Stomach smooth muscle (tissue), 2 donors: Measurements from ENCODE around the gene NES.

Source experiments
- H3K27ac ChIP-seq: one replicate; pipeline ENCODE4 v1.7.0; 2013; ENCODE audit warnings: mild to moderate bottlenecking, low read length, inconsistent platforms
- H3K27me3 ChIP-seq, 2 donors: one replicate each; pipeline ENCODE4 v1.7.0; 2013; ENCODE audit warnings: low read length in 2 of 2; ENCODE audit not compliant: insufficient read depth in 2 of 2, control insufficient read depth in 1 of 2
- H3K36me3 ChIP-seq, 2 donors: one replicate each; pipeline ENCODE4 v1.7.0; 2013; ENCODE audit warnings: low read length in 2 of 2; ENCODE audit not compliant: control insufficient read depth in 2 of 2, insufficient read depth in 2 of 2
- H3K4me1 ChIP-seq: one replicate; pipeline ENCODE4 v1.7.0; 2013; ENCODE audit warnings: low read length; ENCODE audit not compliant: control insufficient read depth, insufficient read depth
- H3K4me3 ChIP-seq, 2 donors: one replicate each; pipeline ENCODE4 v1.7.0; 2013; ENCODE audit warnings: low read length in 2 of 2
- H3K9ac ChIP-seq, 2 donors: one replicate each; pipeline ENCODE4 v1.7.0; 2013; ENCODE audit warnings: low read length in 2 of 2, mild to moderate bottlenecking in 1 of 2
- H3K9me3 ChIP-seq, 2 donors: one replicate each; pipeline ENCODE4 v1.7.0; 2013; ENCODE audit warnings: low read length in 2 of 2; ENCODE audit not compliant: control insufficient read depth in 2 of 2
- donor health status: healthy.
- donor health status: Pancreatic carcinoma.

NES gene

DNA sequence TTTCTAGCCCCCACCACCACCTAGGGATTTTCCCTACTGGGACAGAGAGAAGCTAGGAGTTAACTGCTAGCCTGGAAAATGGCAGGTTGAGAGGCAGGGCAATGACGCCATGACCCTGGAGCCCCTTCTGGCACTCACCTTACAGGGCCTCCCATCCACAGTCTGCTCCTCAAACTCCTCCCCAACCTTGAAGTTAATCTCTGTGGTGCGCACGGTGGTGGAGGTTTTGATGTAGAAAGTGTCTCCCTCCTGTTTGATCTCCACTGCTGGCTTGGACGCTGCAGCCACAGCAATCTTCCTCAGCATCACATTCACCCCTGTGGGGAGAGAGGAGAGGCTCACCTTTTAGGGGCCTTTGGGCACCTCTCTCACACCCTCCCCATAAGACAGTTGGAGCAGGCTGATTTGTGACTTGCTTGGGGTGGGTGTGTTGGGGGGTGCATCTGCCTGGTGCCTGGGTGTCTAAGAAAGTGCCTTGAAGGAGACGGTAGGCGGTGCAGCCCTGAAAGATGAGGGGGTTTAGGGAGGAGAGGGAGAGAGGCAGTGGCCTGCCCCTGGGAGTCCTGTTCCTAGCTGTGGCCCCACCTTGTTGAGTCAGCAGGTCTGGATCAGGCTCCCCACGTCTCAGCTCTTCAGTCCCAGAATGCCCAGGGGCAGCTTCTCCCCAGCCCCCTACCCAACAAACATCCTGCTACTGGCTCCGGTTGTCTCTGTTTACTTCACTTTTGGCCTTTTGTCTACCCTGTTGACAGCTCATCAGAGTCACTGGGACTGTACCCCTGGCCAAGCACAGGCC, 23.7 kb upstream of the NES start:
- no peaks in the 10 kb centered on the region for H3K9me3 ChIP-seq
- H3K36me3 ChIP-seq, result no peaks in the 10 kb centered on the region
- peaks cover 3 to 16% of the 10 kb centered on the region in 2 donors for H3K27me3 ChIP-seq
- H3K9ac ChIP-seq, result no peak overlapping the region
- H3K27ac ChIP-seq, result no peak overlapping the region
- peaks cover 18% of the 10 kb centered on the region for H3K4me1 ChIP-seq
- no peak overlapping the region for H3K4me3 ChIP-seq

DNA sequence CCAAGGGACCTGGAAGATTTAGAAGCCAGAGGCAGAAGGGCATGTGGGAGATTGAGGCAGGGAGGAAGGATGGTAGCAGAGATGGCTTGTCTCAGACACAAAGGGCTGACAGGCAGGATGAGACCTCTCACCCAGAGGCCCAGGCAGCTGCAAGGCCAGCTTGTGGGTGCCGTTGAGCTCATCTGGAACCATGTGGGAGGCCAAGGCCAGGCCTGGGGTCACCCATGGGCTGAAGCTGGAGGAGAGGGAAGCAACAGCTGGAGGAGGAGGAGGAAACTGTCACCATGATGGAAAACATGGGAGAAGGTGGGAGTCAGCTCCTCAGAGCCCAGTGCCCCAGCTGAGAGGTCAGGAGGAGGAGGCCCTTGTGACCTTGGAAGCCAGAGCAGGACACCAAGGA, 21.8 kb upstream of the NES start:
- H3K9me3 ChIP-seq, result no peaks in the 10 kb centered on the region
- H3K27me3 ChIP-seq, result peaks cover 3 to 16% of the 10 kb centered on the region in 2 donors
- H3K4me1 ChIP-seq, result peaks cover 2% of the 10 kb centered on the region
- H3K4me3 ChIP-seq, result no peak overlapping the region
- no peaks in the 10 kb centered on the region for H3K36me3 ChIP-seq
- H3K27ac ChIP-seq, result no peak overlapping the region
- H3K9ac ChIP-seq, result no peak overlapping the region

DNA sequence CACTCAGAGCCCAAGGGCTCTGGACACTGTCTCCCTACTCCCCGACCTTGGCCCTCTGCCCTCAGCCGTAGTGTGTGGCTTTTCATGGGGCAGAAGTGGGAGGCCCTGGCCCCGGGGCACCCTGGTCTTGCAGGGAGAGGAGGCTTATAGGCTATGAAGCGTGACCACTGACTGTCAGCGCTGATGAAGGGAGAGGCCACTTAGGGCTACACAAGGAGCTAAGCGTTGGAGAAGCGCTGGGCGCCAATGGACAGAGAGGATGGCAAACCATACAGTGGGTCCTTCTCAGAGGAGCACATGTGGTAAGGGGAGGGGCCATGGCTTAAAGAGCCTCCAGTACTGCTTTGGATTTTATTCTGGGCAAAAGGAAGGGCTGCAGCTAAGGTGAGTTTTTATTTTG, 20.3 kb upstream of the NES start:
- Histone ChIP-seq H3K27me3 (peaks cover 15 to 24% of the 10 kb centered on the region in 2 donors), H3K36me3 (no peaks in the 10 kb centered on the region), H3K4me3 (no peak overlapping the region), H3K9me3 (no peaks in the 10 kb centered on the region), H3K27ac (no peak overlapping the region), H3K9ac (no peak overlapping the region), H3K4me1 (no peaks in the 10 kb centered on the region)

DNA sequence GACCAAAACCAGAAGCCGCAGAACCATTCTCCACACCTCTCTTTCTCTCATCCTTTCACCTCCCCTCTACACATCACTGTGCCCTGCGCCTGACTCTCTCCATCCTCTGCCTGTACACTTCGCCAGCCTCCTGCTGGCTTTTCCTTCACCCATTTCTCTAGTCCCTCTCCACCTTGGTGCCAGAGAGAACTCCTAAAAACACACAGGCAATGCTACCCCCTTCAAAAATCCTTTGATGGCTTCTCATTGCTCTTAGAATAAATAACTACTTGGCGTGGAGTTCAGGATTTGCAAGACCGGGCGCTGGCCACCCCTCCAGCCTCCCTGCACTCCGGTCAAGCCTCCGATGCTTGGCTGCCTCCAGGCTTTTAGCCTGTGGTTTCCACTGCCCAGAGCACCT, 19.5 kb upstream of the NES start:
- H3K4me1 ChIP-seq, result no peaks in the 10 kb centered on the region
- H3K9me3 ChIP-seq, result no peaks in the 10 kb centered on the region
- no peak overlapping the region for H3K4me3 ChIP-seq
- no peak overlapping the region for H3K9ac ChIP-seq
- H3K36me3 ChIP-seq, result no peaks in the 10 kb centered on the region
- no peak overlapping the region for H3K27ac ChIP-seq
- peaks cover 23 to 29% of the 10 kb centered on the region in 2 donors for H3K27me3 ChIP-seq

DNA sequence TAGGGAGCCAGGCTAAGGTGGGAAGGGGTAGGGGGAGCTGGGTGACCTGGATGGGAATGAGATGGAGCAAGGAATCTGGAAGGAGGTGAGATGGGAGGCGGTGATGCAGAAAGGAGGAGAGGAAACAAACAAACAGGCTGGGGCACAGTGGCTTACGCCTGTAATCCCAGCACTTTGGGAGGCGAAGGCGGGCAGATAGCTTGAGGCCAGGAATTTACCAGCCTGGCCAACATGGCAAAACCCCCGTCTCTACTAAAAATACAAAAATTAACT, 17.4 kb upstream of the NES start:
- Histone ChIP-seq H3K27me3 (peaks cover 32 to 41% of the 10 kb centered on the region in 2 donors), H3K4me1 (peaks cover 2% of the 10 kb centered on the region), H3K36me3 (no peaks in the 10 kb centered on the region), H3K9me3 (no peaks in the 10 kb centered on the region), H3K9ac (no peak overlapping the region), H3K27ac (no peak overlapping the region), H3K4me3 (no peak overlapping the region)

DNA sequence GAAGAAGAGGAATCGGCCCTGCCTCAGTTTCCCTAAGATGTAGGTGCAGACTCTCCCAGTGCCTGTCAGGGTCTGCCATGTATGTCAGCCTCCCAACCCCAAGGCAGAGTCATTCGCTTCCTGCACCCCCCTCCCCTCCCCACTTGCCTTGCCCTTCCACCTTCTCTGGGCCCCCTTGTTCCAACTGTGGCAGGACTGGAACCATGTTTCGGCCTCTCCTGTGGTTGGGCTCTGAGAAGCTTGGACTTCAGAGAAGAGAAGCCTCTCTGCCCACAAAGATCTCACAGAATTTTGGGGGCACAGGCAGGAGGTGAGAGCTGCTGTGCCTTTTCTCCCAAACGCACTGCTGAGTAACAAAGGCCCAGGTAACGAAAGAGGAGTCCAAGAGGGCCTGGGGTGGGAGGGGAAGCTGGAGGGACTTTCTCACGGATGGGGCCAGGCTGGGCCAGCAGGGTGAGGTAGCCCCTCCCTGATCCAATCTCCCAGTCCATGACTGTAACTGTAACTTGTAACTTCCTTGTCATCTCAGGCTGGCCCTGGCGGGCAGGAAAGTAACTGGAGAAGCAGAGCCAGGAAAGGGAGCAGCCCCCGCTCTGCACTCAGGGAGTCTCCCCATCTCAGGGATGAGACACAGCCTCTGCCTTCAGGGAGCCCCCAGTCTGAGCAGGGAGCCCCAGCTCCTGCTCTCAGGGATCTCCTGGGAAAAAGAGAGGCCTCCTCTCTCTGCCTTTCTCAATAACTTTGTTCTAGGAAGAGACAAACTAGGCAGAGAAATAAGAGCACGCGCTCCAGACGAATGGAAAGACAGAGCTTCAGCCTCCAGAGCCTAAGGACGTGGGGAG, 16.9 kb upstream of the NES start:
- no peak overlapping the region for H3K9ac ChIP-seq
- no peaks in the 10 kb centered on the region for H3K9me3 ChIP-seq
- H3K27ac ChIP-seq, result no peak overlapping the region
- no peak overlapping the region for H3K4me3 ChIP-seq
- peaks cover 36 to 39% of the 10 kb centered on the region in 2 donors for H3K27me3 ChIP-seq
- peaks cover 7% of the 10 kb centered on the region for H3K4me1 ChIP-seq
- H3K36me3 ChIP-seq, result no peaks in the 10 kb centered on the region

DNA sequence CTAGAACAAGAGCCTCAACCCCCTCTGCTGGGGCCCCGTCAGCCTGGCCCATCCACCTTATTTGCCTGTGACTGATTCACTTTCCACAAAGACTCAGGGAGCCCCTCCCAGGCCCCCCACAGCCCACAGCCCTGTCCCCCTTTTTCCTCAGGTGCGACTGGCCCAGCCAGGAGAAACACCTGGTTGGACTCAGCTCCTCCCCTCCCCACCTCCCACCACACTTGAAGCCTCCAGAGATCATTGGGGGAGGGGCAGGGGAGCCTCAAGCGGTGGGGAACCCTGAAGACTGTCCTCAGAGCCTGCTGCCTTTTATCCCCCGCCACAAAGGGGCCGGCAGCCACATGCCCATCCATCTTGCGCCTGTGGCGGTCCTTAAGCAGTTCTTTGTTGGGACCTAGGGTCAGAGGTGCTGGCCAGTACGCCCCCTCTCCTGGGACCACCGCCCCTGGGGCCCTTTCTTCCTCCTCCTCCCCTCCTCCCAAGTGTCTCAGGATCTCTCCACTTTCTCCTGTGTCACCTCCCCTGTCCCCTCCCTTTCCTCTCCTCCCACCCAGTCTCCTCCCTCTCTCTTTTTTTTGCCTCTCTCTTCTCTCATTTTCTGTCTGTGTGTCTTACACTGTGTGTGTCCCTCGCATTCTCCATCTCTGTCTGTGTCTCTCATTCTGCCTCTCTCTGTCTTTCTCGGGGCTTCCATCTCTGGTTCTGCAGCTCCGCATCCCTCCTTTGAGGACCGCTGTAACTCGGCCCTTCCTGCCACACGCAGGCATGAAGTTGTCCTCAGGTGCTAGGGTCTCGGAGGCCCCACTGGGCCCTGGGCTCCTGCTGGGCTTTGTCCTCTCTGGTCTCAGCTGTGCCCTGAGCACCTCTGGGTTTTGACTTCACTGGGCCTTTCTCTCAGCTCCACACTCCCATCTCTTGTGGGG, 16.0 kb upstream of the NES start:
- Histone ChIP-seq H3K4me3 (no peak overlapping the region), H3K36me3 (no peaks in the 10 kb centered on the region), H3K27me3 (peaks cover 36 to 38% of the 10 kb centered on the region in 2 donors), H3K9me3 (no peaks in the 10 kb centered on the region), H3K4me1 (peaks cover 8% of the 10 kb centered on the region), H3K9ac (no peak overlapping the region), H3K27ac (no peak overlapping the region)

DNA sequence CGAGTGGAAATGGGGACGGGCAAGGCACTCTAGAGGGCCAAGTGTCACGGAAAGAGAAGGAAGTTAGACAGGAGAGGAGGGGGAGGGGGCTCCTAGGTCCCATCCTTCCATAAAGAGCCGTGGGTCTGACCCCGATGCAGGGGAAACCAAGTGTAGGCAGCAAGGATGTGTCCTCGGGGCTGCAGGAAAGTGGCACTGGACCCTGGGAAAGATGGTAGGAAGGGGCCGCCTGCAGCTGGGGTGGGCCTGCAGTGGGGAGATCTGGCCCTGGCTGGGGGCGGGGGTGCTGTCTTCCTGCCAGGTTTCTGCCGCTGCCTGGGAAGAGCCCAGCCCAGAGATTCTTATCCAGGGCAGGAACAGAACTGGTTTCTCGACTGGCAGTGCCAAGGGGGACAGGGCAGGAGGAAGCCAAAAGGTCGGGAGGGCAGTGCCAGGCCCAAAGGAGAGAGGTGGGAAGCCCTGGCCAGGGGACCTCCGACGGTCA, 15.3 kb upstream of the NES start:
- peaks cover 8% of the 10 kb centered on the region for H3K4me1 ChIP-seq
- no peaks in the 10 kb centered on the region for H3K9me3 ChIP-seq
- H3K9ac ChIP-seq, result no peak overlapping the region
- no peak overlapping the region for H3K4me3 ChIP-seq
- peaks cover 34 to 38% of the 10 kb centered on the region in 2 donors for H3K27me3 ChIP-seq
- H3K36me3 ChIP-seq, result no peaks in the 10 kb centered on the region
- no peak overlapping the region for H3K27ac ChIP-seq

DNA sequence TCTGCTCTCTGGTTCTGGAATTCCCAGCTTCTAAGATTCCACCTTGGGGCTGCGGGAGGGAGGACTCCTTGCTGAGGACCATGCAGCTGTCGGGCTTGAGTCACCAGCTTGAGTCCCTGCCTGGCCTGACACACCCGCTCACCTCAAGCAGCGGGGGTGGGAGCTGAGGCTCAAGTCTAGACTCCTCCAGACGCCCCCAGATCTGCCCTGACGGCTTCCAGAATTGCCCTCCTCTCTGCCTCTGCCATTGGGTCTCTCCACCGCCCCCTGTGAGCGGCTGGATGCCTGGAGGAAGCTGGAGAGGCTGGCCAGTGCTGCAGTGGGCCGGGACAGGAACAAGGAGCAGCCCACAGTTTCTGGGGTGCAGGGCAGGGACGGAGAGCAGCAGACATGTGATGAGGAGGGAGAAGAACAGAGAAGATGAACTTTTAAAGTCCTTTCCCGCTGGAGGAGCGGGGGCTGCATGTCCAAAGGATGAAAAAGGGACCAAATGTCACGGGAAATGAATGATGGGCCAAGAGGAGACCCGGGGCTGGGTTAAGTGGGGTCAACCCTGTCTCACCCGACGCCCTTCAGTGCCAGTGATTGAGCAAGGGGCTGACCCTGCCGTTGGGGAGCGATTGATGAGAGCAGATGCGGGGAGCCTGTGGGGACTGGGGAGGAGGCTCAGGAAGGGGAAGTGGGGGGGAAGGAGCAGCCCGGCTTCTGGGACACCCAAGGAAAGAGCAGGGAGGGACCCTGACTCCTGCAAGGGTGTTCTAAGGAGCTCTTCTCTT, 14.6 kb upstream of the NES start:
- no peaks in the 10 kb centered on the region for H3K36me3 ChIP-seq
- no peaks in the 10 kb centered on the region for H3K9me3 ChIP-seq
- H3K27me3 ChIP-seq, result peaks cover 34 to 38% of the 10 kb centered on the region in 2 donors
- H3K4me3 ChIP-seq, result no peak overlapping the region
- H3K9ac ChIP-seq, result no peak overlapping the region
- no peak overlapping the region for H3K27ac ChIP-seq
- peaks cover 8% of the 10 kb centered on the region for H3K4me1 ChIP-seq

DNA sequence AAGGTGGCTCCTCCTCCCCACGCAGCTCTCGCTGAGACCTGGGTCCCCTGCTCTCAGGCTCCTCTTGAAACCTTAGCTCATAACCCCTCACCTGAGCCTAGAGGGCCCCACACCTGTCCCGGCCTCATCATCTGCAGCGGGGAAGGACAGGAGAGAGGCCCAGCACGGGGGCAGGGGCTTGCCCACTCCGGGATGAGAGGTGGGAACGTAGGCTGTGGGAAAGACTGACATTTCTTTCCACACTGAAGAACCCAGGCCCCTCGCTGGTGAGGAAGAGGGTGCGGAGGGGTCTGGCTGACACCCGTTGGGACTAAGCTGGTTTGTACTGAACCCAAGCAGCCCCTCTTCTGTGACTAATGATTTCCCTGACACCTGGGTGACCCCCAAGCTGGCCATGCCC, 14.0 kb upstream of the NES start:
- Histone ChIP-seq H3K27me3 (peaks cover 34 to 38% of the 10 kb centered on the region in 2 donors), H3K9me3 (no peaks in the 10 kb centered on the region), H3K27ac (no peak overlapping the region), H3K9ac (no peak overlapping the region), H3K4me1 (peaks cover 8% of the 10 kb centered on the region), H3K4me3 (no peak overlapping the region), H3K36me3 (no peaks in the 10 kb centered on the region)
